ENCODE data around the gene SMARCC2. TPM values are rescaled to one million over a fixed set of nuclear protein-coding genes. Genes with fewer than 3 reads are reported as not detected.
A peak's percentile ranks its signal among the peaks of the same experiment; 100 is the strongest.

SMARCC2 gene
- polyA plus RNA-seq, 3 donors from 2014 or later, result 25.7 to 118 (median 43.7) TPM

- Mint-ChIP-seq H3K4me1 (peaks cover 37 to 39% of the 10 kb centered on the region in 2 donors), H3K27me3 (ENCODE audit: low read depth in 3 of 3) (peaks cover 12 to 20% (median 16%) of the 10 kb centered on the region in 3 donors), H3K4me3 (peak within 1 kb of the TSS; percentile 95 to 99 (median 97)), H3K9me3 (no peaks in the 10 kb centered on the region), H3K36me3 (peaks cover 10 to 25% (median 22%) of the 10 kb centered on the region in 3 donors), H3K27ac (peak within 1 kb of the TSS; percentile 96 to 99 (median 98))
- DNase-seq, result peak; percentile 94 to 95 (median 94)
These were observed 72.8 kb downstream of the SMARCC2 start, which contains the start of gene RPL41 for GRCh38 chr12:56116267-56117081. Gene RPL41 (plus strand): TSS chr12:56116633.

GRCh38 chr12:56115329-56115728 lies 74.0 kb downstream of the SMARCC2 start:
- H3K27ac Mint-ChIP-seq, result peak overlapping the region; percentile 96 to 99 (median 98)
- H3K36me3 Mint-ChIP-seq, result peaks cover 18 to 33% (median 30%) of the 10 kb centered on the region in 3 donors
- H3K4me3 Mint-ChIP-seq, result peak overlapping the region; percentile 95 to 99 (median 97)
- H3K9me3 Mint-ChIP-seq, result no peaks in the 10 kb centered on the region
- H3K27me3 Mint-ChIP-seq (ENCODE audit: low read depth in 3 of 3), result peaks cover 12 to 20% (median 16%) of the 10 kb centered on the region in 3 donors
- peaks cover 36 to 37% of the 10 kb centered on the region in 2 donors for H3K4me1 Mint-ChIP-seq
- no peak for DNase-seq

- H3K4me3 Mint-ChIP-seq, result peak overlapping the region in 3 of 5 donors; percentile 11 to 29 (median 19)
- peaks cover 24 to 40% (median 32%) of the 10 kb centered on the region in 3 donors for H3K36me3 Mint-ChIP-seq
- H3K27me3 Mint-ChIP-seq (ENCODE audit: low read depth in 3 of 3), result peaks cover 12 to 16% (median 16%) of the 10 kb centered on the region in 3 donors
- no peaks in the 10 kb centered on the region for H3K9me3 Mint-ChIP-seq
- DNase-seq, result no peak
- H3K27ac Mint-ChIP-seq, result peak overlapping the region; percentile 12 to 69 (median 38)
- H3K4me1 Mint-ChIP-seq, result peaks cover 27 to 28% of the 10 kb centered on the region in 2 donors
These were observed 75.2 kb downstream of the SMARCC2 start for GRCh38 chr12:56114084-56114483.

Other genes with a start within 250 kb of the SMARCC2 start
- gene PMEL, start 223.4 kb downstream of the SMARCC2 start, polyA plus RNA-seq, result under 1 TPM in 1 of 3 donors, not detected in 2; 0.44 TPM
- 10 to 100 TPM; 11.6 to 27.7 (median 13.4) TPM for gene CDK2, start 222.7 kb downstream of the SMARCC2 start, polyA plus RNA-seq
- gene RAB5B, start 215.4 kb downstream of the SMARCC2 start, polyA plus RNA-seq, result 10 to 100 TPM; 54.6 to 80.6 (median 76.9) TPM
- gene SUOX, start 192.2 kb downstream of the SMARCC2 start, polyA plus RNA-seq, result 1 to 10 TPM; 3.5 to 5.9 (median 5.9) TPM
- gene IKZF4, start 168.4 kb downstream of the SMARCC2 start, polyA plus RNA-seq, result 1 to 10 TPM in 1 of 3 donors, not detected in 2; 1.0 TPM
- gene RPS26, start 147.6 kb downstream of the SMARCC2 start, polyA plus RNA-seq, result 100 to 1,000 TPM; 294 to 705 (median 698) TPM
- gene ERBB3, start 109.3 kb downstream of the SMARCC2 start, polyA plus RNA-seq, result not detected
- gene PA2G4, start 84.9 kb downstream of the SMARCC2 start, polyA plus RNA-seq, result 100 to 1,000 TPM; 192 to 222 (median 214) TPM
- 1,000 to 10,000 TPM; 2,591 to 7,233 (median 3,803) TPM for gene RPL41, start 72.8 kb downstream of the SMARCC2 start, polyA plus RNA-seq
- gene ZC3H10, start 71.2 kb downstream of the SMARCC2 start, polyA plus RNA-seq, result 1 to 10 TPM in 2 of 3 donors, under 1 TPM in 1; 0.86 to 4.2 (median 1.3) TPM
- 100 to 1,000 TPM; 217 to 502 (median 273) TPM for gene ESYT1, start 61.2 kb downstream of the SMARCC2 start, polyA plus RNA-seq
- gene MYL6B, start 36.9 kb downstream of the SMARCC2 start, polyA plus RNA-seq, result 10 to 100 TPM in 1 of 3 donors, 1 to 10 TPM in 2; 1.5 to 12.9 (median 9.3) TPM
- 1,000 to 10,000 TPM; 2,998 to 5,712 (median 4,230) TPM for gene MYL6, start 31.1 kb downstream of the SMARCC2 start, polyA plus RNA-seq
- gene RNF41, start 32.4 kb upstream of the SMARCC2 start, polyA plus RNA-seq, result 10 to 100 TPM; 49.0 to 55.1 (median 49.3) TPM
- gene NABP2, start 34.9 kb upstream of the SMARCC2 start, polyA plus RNA-seq, result 1 to 10 TPM; 3.2 to 8.8 (median 6.8) TPM
- gene SLC39A5, start 40.6 kb upstream of the SMARCC2 start, polyA plus RNA-seq, result not detected
- gene ANKRD52, start 68.9 kb upstream of the SMARCC2 start, polyA plus RNA-seq, result 10 to 100 TPM in 1 of 3 donors, 1 to 10 TPM in 2; 3.2 to 23.3 (median 3.7) TPM
- 10 to 100 TPM; 12.0 to 18.6 (median 18.3) TPM for gene COQ10A, start 77.5 kb upstream of the SMARCC2 start, polyA plus RNA-seq
- gene CS, start 110.8 kb upstream of the SMARCC2 start, polyA plus RNA-seq, result 10 to 100 TPM; 41.7 to 82.2 (median 67.3) TPM
- gene CNPY2, start 126.5 kb upstream of the SMARCC2 start, polyA plus RNA-seq, result 100 to 1,000 TPM; 201 to 232 (median 228) TPM
- 1 to 10 TPM; 4.6 to 9.4 (median 8.7) TPM for gene PAN2, start 144.5 kb upstream of the SMARCC2 start, polyA plus RNA-seq
- gene IL23A, start 149.4 kb upstream of the SMARCC2 start, polyA plus RNA-seq, result 1 to 10 TPM in 1 of 3 donors, under 1 TPM in 2; 0.21 to 1.5 (median 0.40) TPM
- gene STAT2, start 170.6 kb upstream of the SMARCC2 start, polyA plus RNA-seq, result 10 to 100 TPM; 49.5 to 78.1 (median 61.4) TPM
- gene APOF, start 173.4 kb upstream of the SMARCC2 start, polyA plus RNA-seq, result not detected